GM19099 (cell line): ENCODE results near the gene AP3D1.

Experiments used
- POLR2A ChIP-seq: IDR thresholded peaks from 3 replicates; pipeline ENCODE4 v1.6.1; 2011; ENCODE audit warnings: low read depth; ENCODE audit not compliant: insufficient read length; ENCODE audit errors: extremely low read depth

Gene AP3D1

DNA sequence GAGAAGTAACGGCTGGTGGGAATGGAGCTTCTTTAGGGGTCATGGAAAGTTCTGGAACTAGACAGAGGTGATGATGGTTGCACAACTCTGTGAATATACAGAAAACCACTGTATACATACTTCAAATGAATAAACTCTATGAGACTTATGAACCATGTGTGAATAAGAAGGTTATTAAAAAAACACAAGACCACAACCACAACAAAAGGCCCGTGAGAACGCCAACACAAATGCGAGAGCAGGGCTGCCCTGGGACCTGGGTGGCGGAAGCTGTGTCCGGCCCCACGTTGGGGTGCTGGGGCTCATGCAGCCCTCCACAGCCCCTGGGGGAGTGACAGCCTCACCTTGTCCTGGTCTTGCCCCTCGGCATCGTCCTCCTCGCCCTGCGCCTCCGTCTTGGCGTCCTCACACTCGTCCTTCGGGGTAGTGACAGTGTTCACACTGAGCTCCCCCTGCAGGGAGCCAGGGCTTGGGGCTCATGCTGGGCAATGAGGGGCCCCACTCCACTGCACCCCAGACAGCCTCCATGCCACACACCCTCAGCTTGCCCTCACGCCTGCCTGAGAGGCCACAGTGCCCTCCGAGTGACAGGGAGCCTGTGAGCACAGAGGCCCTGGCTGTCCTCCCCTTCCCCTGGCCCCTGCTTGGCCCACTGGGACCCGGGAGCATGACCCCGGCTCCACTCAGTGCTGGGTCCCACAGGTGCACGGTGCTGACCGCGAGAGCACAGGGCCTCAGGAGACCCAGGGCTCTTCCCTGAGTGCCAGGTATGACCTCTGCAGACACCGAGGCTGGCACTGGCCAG lies 38.6 kb downstream of the AP3D1 start:
- no peak for TF ChIP-seq POLR2A

DNA sequence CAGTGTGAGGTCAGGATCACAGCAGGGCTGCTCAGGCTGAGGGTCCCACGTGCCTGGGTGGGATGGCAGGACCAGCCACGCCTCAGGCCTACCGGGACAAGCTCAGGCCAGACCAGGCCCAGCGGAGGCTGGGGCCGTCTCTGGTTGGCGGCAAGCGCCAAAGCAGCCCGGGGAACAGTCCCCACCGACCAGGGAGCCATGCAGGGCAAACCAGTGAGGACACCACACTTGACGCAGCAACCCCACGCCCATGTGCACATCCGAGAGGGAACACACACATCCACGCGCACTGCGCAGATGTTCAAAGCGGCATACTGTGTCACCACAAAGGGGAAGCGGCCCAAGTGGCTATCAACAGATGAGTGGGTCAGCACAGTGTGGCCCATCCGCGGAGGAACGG lies 39.5 kb downstream of the AP3D1 start:
- no peak for TF ChIP-seq POLR2A

DNA sequence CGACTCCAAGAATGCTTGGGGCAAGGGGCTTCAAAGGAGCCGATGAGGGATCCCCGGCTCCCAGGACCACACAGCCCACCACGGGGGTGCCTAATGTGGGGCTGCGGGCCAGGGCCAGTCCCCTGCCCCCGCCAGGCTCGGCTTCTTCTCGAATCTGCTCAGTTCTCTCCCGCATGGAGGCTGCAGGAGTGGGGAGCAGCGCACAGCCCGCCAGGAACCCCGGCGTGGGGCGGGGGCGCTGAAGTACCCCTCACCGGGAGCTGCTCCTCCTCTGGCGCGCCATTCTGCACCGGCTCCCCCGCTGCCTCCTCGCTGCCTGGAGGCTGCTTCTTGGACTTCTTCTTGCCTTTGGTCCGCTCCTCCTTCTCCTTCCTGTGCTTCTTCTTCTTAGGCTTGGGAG lies 39.9 kb downstream of the AP3D1 start:
- no peak for TF ChIP-seq POLR2A

DNA sequence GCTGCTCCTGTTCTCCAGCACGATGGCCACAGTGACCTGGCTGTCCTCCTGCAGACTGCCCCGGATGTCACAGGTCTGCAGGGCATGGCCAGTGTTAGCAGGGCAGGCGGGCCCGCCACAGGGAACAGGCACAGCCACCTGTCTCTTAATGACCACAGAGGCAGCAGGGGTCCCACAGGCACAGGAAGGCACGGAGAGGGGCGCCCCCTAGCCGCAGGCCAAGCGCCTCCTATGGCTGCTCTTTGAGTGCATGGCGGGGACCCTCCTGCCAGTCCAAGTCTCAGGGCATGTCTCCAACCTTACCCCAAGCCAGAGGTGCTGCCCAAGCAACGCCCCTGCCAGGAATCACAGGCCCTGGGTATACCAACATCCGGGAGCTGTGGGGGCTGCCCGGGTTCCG lies 40.5 kb downstream of the AP3D1 start:
- TF ChIP-seq POLR2A = no peak

DNA sequence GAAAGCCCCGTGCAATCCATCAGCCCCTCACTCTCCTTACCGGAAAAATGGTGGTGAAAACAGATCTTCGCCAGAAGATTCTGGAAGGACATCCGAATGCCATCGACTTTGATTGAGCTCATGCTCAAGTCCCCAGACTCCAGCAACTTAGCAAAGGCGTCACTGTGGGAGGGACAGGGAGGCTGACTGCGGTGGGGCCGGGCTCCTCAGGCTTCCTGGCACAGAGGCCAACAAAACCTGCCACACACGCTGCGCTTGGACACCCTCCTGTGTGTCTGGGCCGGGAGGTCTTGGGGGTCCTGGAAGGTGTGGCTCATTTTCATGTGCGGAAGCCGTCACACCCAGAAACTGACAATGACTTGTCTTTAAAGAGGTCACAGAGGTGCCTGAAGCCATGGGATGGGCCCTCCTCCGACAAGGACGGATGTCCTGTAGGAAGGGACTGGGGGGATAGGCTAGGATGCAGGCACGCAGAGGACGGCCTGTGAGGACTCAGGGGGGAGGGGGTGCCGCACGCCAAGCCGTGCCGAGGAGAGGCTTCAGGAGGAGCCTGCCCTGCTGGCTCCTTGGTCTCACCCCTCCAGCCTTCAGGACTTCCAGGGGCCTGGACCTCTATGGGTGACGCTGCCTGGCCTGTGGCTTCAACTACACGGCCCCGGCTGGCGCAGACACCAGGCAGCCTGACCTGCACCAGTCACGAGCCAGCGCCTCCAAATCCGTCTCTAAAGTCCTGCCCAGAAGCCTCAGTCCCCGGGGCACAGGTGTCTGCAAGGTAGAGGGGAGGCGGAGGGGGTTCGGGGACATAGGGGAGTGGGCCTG lies 42.1 kb downstream of the AP3D1 start:
- no peak for TF ChIP-seq POLR2A

DNA sequence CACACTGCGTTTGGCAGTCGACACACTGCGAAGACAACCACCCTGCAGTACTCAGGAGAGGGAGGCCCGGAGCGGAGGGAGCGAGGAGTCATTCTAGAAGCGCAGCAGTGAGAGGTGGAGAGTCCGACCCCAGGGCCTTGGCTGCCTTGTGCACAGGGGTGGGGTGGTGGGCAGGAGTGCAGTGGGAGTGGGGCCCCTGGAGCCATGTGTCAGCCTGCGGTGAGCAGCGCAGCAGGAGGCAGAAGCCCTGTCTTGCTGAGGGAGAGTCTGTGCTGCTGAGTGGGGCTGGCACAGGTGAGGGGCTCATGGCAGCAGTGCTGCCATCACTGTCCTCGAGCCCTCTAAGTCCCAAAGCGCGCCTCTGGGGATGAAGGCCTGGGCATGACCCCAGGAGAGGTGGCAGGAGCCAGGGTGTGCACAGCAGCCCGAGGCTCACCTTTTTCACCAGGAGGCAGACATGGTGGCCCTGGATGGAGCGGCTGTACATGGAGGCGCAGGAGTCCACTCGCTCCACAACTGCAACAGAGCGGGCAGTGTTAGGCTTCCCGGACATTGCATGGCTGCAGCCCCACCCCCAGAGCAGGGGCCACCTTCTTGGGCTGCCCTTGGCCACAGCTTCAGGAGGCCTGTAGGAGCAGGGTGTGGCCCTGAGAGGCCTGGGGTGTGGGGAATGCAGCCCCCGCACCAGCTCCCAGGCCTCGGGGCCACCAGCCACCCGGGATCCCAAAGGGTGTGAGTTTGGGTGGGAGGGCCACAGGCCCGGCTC lies 42.9 kb downstream of the AP3D1 start:
- no peak for TF ChIP-seq POLR2A

DNA sequence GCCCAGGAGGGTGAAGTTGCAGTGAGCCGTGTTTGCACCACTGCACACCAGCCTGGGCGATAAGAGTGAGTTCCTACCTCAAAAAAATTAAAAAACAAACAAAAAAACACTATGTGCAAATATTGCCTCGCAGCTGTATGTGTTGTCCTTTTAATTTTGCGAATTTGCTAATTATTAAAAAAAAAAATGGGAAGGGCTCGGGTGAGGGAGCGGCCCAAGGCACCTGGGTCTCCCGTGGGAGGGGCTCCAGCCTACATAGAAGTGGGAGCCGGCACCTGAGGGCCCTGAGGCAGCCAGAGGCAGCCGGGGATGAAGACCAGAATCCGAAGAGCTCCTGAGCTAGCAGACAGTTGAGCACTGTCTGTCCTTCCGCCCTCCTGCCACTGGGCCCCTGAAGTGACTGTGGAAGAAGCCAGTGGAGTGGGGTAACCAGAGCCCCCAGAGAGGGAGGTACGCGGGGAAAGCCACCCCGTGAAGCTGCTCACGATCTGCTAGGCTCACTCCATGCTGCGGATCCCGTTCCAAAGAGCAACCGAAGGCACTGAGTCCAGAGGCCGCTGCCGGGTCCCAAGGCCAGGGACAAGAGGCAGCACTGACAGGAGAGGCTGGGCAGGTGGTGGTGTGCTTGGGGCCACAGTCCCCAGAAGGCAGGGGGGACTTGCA lies 48.2 kb downstream of the AP3D1 start:
- no peak for TF ChIP-seq POLR2A

DNA sequence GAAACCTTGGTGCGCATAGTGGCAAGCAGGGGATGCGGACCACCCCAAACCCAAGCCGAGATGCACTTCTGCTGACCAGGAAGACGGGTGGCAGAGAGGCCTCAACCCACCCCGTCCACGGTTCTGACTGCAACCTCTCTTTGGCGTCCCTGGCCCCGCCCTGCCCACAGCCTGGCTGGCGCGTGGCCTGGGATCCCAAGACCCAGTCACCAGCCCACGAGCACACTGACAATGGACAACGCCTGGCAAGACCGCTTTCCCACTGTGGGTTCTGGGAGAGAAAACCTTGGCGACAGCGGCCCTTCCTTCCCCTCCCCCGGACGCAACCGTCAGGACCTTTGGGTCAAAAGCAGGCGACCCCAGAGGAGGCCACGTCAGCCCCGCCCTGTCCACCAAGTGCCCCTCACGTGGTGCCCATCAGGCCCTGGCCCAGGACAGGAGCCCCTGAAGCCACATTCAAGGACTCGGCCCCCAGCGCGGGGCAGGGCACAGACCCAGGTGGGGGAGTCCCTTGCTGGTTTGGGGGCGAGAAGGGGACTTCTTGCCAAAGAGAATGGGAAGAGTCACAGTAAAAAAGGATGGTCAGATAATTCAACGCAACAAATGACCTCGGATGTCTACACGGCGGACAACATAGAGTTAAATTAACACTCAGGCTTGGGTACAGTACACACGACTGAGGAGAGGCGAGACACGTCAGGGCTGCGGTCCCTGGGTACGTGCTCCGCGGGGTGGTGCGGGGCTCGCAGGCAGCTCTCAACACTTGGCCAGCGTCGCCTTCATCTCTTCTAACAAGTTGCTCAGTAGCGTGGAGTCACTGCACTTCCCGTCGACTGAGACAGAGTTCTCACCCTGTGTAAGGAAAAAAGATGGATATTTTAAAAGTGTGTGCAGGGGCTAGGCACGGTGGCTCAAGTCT lies 49.7 kb downstream of the AP3D1 start:
- no peak for TF ChIP-seq POLR2A

DNA sequence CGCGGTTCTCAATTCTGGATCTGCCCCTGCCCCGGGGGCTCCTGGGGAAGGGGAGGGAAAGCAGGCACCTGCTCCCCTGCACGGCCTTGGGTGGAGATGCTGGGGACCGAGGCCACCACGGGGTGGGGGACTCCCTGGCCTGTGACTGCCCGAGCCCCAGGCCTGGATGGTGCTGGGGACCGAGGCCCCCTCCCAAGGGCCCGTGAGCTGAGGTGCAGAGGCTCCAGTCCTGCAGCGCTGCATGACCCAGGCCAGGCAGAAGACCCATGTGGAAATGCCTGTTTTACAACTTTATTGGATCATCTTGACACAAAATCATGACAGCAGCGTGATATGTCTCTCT lies 50.7 kb downstream of the AP3D1 start:
- no peak for TF ChIP-seq POLR2A

DNA sequence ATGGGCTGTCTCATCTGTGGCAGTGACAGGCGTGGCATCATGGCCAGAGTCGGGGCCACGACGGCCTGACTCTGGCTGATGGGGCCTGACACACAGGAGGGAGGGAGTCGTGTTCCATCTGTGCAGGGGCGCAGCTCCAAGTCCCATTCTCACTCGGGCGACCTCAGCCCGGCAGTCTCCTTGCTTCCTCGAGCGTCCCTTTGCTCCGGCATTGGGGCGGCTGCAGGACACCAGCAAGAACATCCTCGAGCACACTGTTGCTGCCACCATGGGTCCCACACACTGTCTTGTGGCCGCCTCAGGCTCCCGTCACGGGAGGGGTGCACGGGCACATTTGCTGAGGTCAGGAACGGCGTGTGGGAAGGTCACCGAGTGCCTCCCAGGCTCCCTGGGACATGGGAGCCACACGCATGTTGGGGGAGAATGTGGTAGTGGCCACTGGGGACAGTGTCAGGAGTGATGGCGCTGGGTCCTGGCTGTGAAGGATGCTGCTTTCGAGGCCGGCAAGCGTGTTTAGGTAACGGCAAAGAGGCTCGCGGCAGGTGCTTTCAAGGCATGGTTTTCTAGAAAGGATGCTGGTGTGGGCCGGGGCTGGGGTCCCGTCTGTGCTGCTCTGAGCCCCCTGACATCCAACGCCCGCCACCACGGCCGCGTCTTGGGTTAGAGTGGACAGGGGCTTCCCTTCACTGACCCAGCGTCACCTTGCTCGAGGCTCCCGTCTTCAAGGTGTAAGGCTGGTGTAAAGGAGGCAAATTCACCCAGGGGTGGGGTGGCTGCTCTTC lies 51.2 kb downstream of the AP3D1 start:
- TF ChIP-seq POLR2A = no peak

DNA sequence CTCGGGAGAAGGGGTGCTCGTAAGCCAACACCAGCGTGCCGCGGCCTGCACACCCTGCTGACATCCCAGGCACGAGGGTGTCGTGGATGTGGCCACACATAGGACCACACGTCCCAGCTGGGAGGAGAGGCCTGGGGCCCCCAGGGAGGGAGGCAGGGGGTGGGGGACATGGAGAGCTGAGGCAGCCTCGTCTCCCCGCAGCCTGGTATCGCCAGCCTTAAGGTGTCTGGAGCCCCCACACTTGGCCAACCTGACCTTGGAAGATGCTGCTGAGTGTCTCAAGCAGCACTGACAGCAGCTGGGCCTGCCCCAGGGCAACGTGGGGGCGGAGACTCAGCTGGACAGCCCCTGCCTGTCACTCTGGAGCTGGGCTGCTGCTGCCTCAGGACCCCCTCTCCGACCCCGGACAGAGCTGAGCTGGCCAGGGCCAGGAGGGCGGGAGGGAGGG lies 52.3 kb downstream of the AP3D1 start:
- TF ChIP-seq POLR2A = no peak

DNA sequence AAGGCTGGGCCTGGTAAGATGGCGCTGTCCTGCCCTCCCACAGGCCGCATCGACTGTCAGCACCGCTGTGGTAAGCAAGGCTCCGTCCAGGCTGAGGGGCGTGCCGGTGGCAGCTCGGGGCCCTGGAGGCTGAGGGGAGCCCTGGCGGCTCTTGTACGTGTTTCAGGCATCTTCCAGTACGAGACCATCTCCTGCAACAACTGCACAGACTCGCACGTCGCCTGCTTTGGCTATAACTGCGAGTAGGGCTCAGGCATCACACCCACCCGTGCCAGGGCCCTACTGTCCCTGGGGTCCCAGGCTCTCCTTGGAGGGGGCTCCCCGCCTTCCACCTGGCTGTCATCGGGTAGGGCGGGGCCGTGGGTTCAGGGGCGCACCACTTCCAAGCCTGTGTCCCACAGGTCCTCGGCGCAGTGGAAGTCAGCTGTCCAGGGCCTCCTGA lies 53.5 kb downstream of the AP3D1 start:
- TF ChIP-seq POLR2A = no peak
